Duodenal mucosa (tissue), 2 donors: ENCODE data around the gene TPP2.

ENCODE experiments used
- H3K27ac ChIP-seq: one replicate; pipeline ENCODE4 v1.7.0; 2013; ENCODE audit warnings: low read depth, low read length
- H3K27me3 ChIP-seq, 2 donors: one replicate each; pipeline ENCODE4 v1.7.0; 2013; ENCODE audit warnings: low read length in 2 of 2, control low read depth in 1 of 2; ENCODE audit not compliant: insufficient read depth in 2 of 2, control insufficient read depth in 1 of 2
- H3K36me3 ChIP-seq, 2 donors: one replicate each; pipeline ENCODE4 v1.7.0; 2013; ENCODE audit warnings: low read length in 2 of 2, control low read depth in 1 of 2; ENCODE audit not compliant: insufficient read depth in 2 of 2, control insufficient read depth in 1 of 2
- H3K4me1 ChIP-seq, 2 donors: one replicate each; pipeline ENCODE4 v1.7.0; 2013; ENCODE audit warnings: low read length in 2 of 2, control low read depth in 1 of 2; ENCODE audit not compliant: insufficient read depth in 2 of 2, control insufficient read depth in 1 of 2
- H3K4me3 ChIP-seq, 2 donors: one replicate each; pipeline ENCODE4 v1.7.0; 2013; ENCODE audit warnings: low read length in 2 of 2, low read depth in 1 of 2
- H3K9ac ChIP-seq, 2 donors: one replicate each; pipeline ENCODE4 v1.7.0; 2013; ENCODE audit warnings: low read length in 2 of 2, low read depth in 1 of 2
- H3K9me3 ChIP-seq, 2 donors: one replicate each; pipeline ENCODE4 v1.7.0; 2013; ENCODE audit warnings: low read length in 2 of 2, control low read depth in 1 of 2; ENCODE audit not compliant: control insufficient read depth in 1 of 2

The TPP2 gene

GRCh38 chr13:102567857-102568256 is 28.9 kb upstream of the TPP2 start:
- Histone ChIP-seq H3K27ac (no peak overlapping the region), H3K9ac (no peak overlapping the region), H3K36me3 (no peaks in the 10 kb centered on the region), H3K4me3 (no peak overlapping the region), H3K9me3 (no peaks in the 10 kb centered on the region), H3K4me1 (no peaks in the 10 kb centered on the region), H3K27me3 (peaks cover under 1 to 11% of the 10 kb centered on the region in 2 donors)

GRCh38 chr13:102569488-102569887 is 27.3 kb upstream of the TPP2 start:
- peaks cover 3 to 11% of the 10 kb centered on the region in 2 donors for H3K27me3 ChIP-seq
- no peak overlapping the region for H3K9ac ChIP-seq
- H3K27ac ChIP-seq, result no peak overlapping the region
- no peaks in the 10 kb centered on the region for H3K9me3 ChIP-seq
- no peaks in the 10 kb centered on the region for H3K36me3 ChIP-seq
- H3K4me3 ChIP-seq, result no peak overlapping the region
- no peaks in the 10 kb centered on the region for H3K4me1 ChIP-seq

- no peaks in the 10 kb centered on the region for H3K9me3 ChIP-seq
- no peaks in the 10 kb centered on the region for H3K4me1 ChIP-seq
- no peak overlapping the region for H3K4me3 ChIP-seq
- H3K27me3 ChIP-seq, result peaks cover 3 to 10% of the 10 kb centered on the region in 2 donors
- H3K9ac ChIP-seq, result no peak overlapping the region
- no peaks in the 10 kb centered on the region for H3K36me3 ChIP-seq
- H3K27ac ChIP-seq, result no peak overlapping the region
These were observed 25.7 kb upstream of the TPP2 start for GRCh38 chr13:102571075-102571474.

GRCh38 chr13:102572323-102572722 is 24.5 kb upstream of the TPP2 start:
- no peaks in the 10 kb centered on the region for H3K4me1 ChIP-seq
- H3K27me3 ChIP-seq, result peaks cover 3 to 6% of the 10 kb centered on the region in 2 donors
- H3K36me3 ChIP-seq, result no peaks in the 10 kb centered on the region
- no peak overlapping the region for H3K9ac ChIP-seq
- no peaks in the 10 kb centered on the region for H3K9me3 ChIP-seq
- H3K4me3 ChIP-seq, result no peak overlapping the region
- no peak overlapping the region for H3K27ac ChIP-seq

GRCh38 chr13:102580552-102581169 is 16.1 kb upstream of the TPP2 start:
- H3K9ac ChIP-seq, result no peak overlapping the region
- H3K36me3 ChIP-seq, result no peaks in the 10 kb centered on the region
- H3K27ac ChIP-seq, result no peak overlapping the region
- H3K4me3 ChIP-seq, result no peak overlapping the region
- peaks cover 2 to 3% of the 10 kb centered on the region in 2 donors for H3K27me3 ChIP-seq
- no peaks in the 10 kb centered on the region for H3K4me1 ChIP-seq
- H3K9me3 ChIP-seq, result no peaks in the 10 kb centered on the region

- H3K27ac ChIP-seq, result no peak overlapping the region
- no peak overlapping the region for H3K4me3 ChIP-seq
- H3K27me3 ChIP-seq, result peaks cover 2 to 3% of the 10 kb centered on the region in 2 donors
- H3K9ac ChIP-seq, result no peak overlapping the region
- no peaks in the 10 kb centered on the region for H3K36me3 ChIP-seq
- H3K4me1 ChIP-seq, result no peaks in the 10 kb centered on the region
- H3K9me3 ChIP-seq, result no peaks in the 10 kb centered on the region
These were observed 14.5 kb upstream of the TPP2 start for GRCh38 chr13:102582256-102582655.

- no peak overlapping the region for H3K9ac ChIP-seq
- H3K27me3 ChIP-seq, result peaks cover 2 to 3% of the 10 kb centered on the region in 2 donors
- no peaks in the 10 kb centered on the region for H3K4me1 ChIP-seq
- H3K27ac ChIP-seq, result no peak overlapping the region
- no peaks in the 10 kb centered on the region for H3K9me3 ChIP-seq
- no peaks in the 10 kb centered on the region for H3K36me3 ChIP-seq
- no peak overlapping the region for H3K4me3 ChIP-seq
These were observed 12.4 kb upstream of the TPP2 start for GRCh38 chr13:102584434-102584833.

GRCh38 chr13:102586615-102587014 is 10.2 kb upstream of the TPP2 start:
- H3K27ac ChIP-seq, result no peak overlapping the region
- peaks cover 0 to 1% of the 10 kb centered on the region in 2 donors for H3K4me1 ChIP-seq
- H3K36me3 ChIP-seq, result no peaks in the 10 kb centered on the region
- H3K4me3 ChIP-seq, result no peak overlapping the region
- no peak overlapping the region for H3K9ac ChIP-seq
- no peaks in the 10 kb centered on the region for H3K9me3 ChIP-seq
- H3K27me3 ChIP-seq, result peaks cover 2 to 3% of the 10 kb centered on the region in 2 donors

GRCh38 chr13:102587916-102588315 is 8.9 kb upstream of the TPP2 start:
- Histone ChIP-seq H3K4me3 (no peak overlapping the region), H3K4me1 (peaks cover 4 to 5% of the 10 kb centered on the region in 2 donors), H3K36me3 (no peaks in the 10 kb centered on the region), H3K27ac (no peak overlapping the region), H3K9ac (no peak overlapping the region), H3K9me3 (no peaks in the 10 kb centered on the region), H3K27me3 (peaks cover 2 to 3% of the 10 kb centered on the region in 2 donors)

- Histone ChIP-seq H3K9ac (no peak overlapping the region), H3K27me3 (peaks cover 0 to 3% of the 10 kb centered on the region in 2 donors), H3K36me3 (no peaks in the 10 kb centered on the region), H3K27ac (no peak overlapping the region), H3K4me3 (no peak overlapping the region), H3K9me3 (no peaks in the 10 kb centered on the region), H3K4me1 (peaks cover 4 to 6% of the 10 kb centered on the region in 2 donors)
These were observed 7.4 kb upstream of the TPP2 start for GRCh38 chr13:102589301-102589822.
